ENCODE data around the gene C1orf74. TPM values are rescaled to one million over a fixed set of nuclear protein-coding genes. Genes with fewer than 3 reads are reported as not detected.

Gene C1orf74
- total RNA-seq, 2 donors from 2014 or later = 2.2 to 2.9 TPM

- no peak overlapping the region for H3K4me3 ChIP-seq
- TF ChIP-seq CTCF (IDR thresholded peaks at IDR 0.05) = no peak
- DNase-seq = peak; percentile 36
- H3K27me3 ChIP-seq = no peaks in the 10 kb centered on the region
- no peaks in the 10 kb centered on the region for H3K9me3 ChIP-seq
- peaks cover 10% of the 10 kb centered on the region for H3K4me1 ChIP-seq
- H3K9ac ChIP-seq (ENCODE audit: low read depth in 2 of 2, low read length in 2 of 2) = no peak overlapping the region
- H3K36me3 ChIP-seq = no peaks in the 10 kb centered on the region
- H3K27ac ChIP-seq = peak overlapping the region; percentile 20
- intact Hi-C loops (cut with DNase I) = no loop called here
Observed at GRCh38 chr1:209825591-209826434, 41.5 kb upstream of the C1orf74 start.

- no peak overlapping the region for H3K4me3 ChIP-seq
- H3K4me1 ChIP-seq = no peaks in the 10 kb centered on the region
- H3K36me3 ChIP-seq = no peaks in the 10 kb centered on the region
- no peaks in the 10 kb centered on the region for H3K27me3 ChIP-seq
- no peak for DNase-seq
- TF ChIP-seq CTCF (IDR thresholded peaks at IDR 0.05) = peak; percentile 65
- H3K27ac ChIP-seq = peak overlapping the region; percentile 37
- H3K9ac ChIP-seq (ENCODE audit: low read depth in 2 of 2, low read length in 2 of 2) = peak overlapping the region in 1 of 2 donors; percentile 63
- intact Hi-C loops (cut with DNase I) = no loop called here
- no peaks in the 10 kb centered on the region for H3K9me3 ChIP-seq
Observed at GRCh38 chr1:209823143-209824041, 39.0 kb upstream of the C1orf74 start.

GRCh38 chr1:209822706-209823105 lies 38.3 kb upstream of the C1orf74 start:
- no peaks in the 10 kb centered on the region for H3K36me3 ChIP-seq
- peak overlapping the region in 1 of 2 donors; percentile 63 for H3K9ac ChIP-seq (ENCODE audit: low read depth in 2 of 2, low read length in 2 of 2)
- H3K27ac ChIP-seq = no peak overlapping the region
- TF ChIP-seq CTCF (IDR thresholded peaks at IDR 0.05) = no peak
- DNase-seq = no peak
- intact Hi-C loops (cut with DNase I) = no loop called here
- H3K9me3 ChIP-seq = no peaks in the 10 kb centered on the region
- H3K27me3 ChIP-seq = no peaks in the 10 kb centered on the region
- H3K4me3 ChIP-seq = no peak overlapping the region
- no peaks in the 10 kb centered on the region for H3K4me1 ChIP-seq

- intact Hi-C loops (cut with DNase I) = no loop called here
- no peaks in the 10 kb centered on the region for H3K36me3 ChIP-seq
- H3K27ac ChIP-seq = no peak overlapping the region
Observed at GRCh38 chr1:209820986-209821385, 36.6 kb upstream of the C1orf74 start.

More at GRCh38 chr1:209820986-209821385, 36.6 kb upstream of the C1orf74 start:
- Histone ChIP-seq H3K4me3 (no peak overlapping the region), H3K9ac (ENCODE audit: low read depth in 2 of 2, low read length in 2 of 2) (no peak overlapping the region), H3K4me1 (no peaks in the 10 kb centered on the region), H3K9me3 (no peaks in the 10 kb centered on the region), H3K27me3 (no peaks in the 10 kb centered on the region)
- DNase-seq = no peak
- TF ChIP-seq CTCF (IDR thresholded peaks at IDR 0.05) = no peak

Measured in colonic mucosa (tissue), 4 donors.